ENCODE results near the gene PP2D1.

Gene PP2D1

GRCh38 chr3:20051123-20051806 is 39.2 kb upstream of the PP2D1 start:
- Histone ChIP-seq H3K4me2 (ENCODE audit: low read depth, low read length, poor library complexity, severe bottlenecking) (no peak overlapping the region), H3K9me2 (replicated peaks; ENCODE audit: insufficient read depth, low read length) (no peaks in the 10 kb centered on the region), H3K9me3 (ENCODE audit: insufficient read depth, low read length) (no peaks in the 10 kb centered on the region), H3F3A (ENCODE audit: insufficient read depth) (peaks cover 39% of the 10 kb centered on the region), H3K4me3 (ENCODE audit: insufficient read depth, low read length, poor library complexity, severe bottlenecking) (no peak overlapping the region), H3K27ac (ENCODE audit: low read depth, low read length) (no peak overlapping the region), H3K79me2 (ENCODE audit: insufficient read depth, low read length) (peaks cover 91% of the 10 kb centered on the region), H2AFZ (ENCODE audit: low read depth, low read length, severe bottlenecking) (no peak overlapping the region), H3K9ac (ENCODE audit: low read length) (no peak overlapping the region), H4K20me1 (ENCODE audit: low read depth, low read length) (no peaks in the 10 kb centered on the region), H3K27me3 (ENCODE audit: low read length) (no peaks in the 10 kb centered on the region), H3K36me3 (ENCODE audit: low read length) (no peaks in the 10 kb centered on the region)
- TF ChIP-seq EZH2phosphoT487 (conservative IDR thresholded peaks at IDR 0.05; ENCODE audit: low read length), result no peak
- TF ChIP-seq CTCF (IDR thresholded peaks at IDR 0.05; ENCODE audit: insufficient read depth, low read length, poor library complexity, severe bottlenecking), result no peak

GRCh38 chr3:20047976-20048883 is 36.2 kb upstream of the PP2D1 start:
- H3K4me2 ChIP-seq (ENCODE audit: low read depth, low read length, poor library complexity, severe bottlenecking), result peak overlapping the region; percentile 79
- H2AFZ ChIP-seq (ENCODE audit: low read depth, low read length, severe bottlenecking), result peak overlapping the region; percentile 5
- peak overlapping the region; percentile 51 for H3K4me3 ChIP-seq (ENCODE audit: insufficient read depth, low read length, poor library complexity, severe bottlenecking)
- H3K9me3 ChIP-seq (ENCODE audit: insufficient read depth, low read length), result no peaks in the 10 kb centered on the region
- H3K9ac ChIP-seq (ENCODE audit: low read length), result peak overlapping the region; percentile 44
- peaks cover 32% of the 10 kb centered on the region for H3F3A ChIP-seq (ENCODE audit: insufficient read depth)
- TF ChIP-seq EZH2phosphoT487 (conservative IDR thresholded peaks at IDR 0.05; ENCODE audit: low read length) (no peak), CTCF (IDR thresholded peaks at IDR 0.05; ENCODE audit: insufficient read depth, low read length, poor library complexity, severe bottlenecking) (no peak)
- H3K27ac ChIP-seq (ENCODE audit: low read depth, low read length), result peak overlapping the region; percentile 79
- no peaks in the 10 kb centered on the region for H4K20me1 ChIP-seq (ENCODE audit: low read depth, low read length)
- H3K9me2 ChIP-seq (replicated peaks; ENCODE audit: insufficient read depth, low read length), result no peaks in the 10 kb centered on the region
- H3K36me3 ChIP-seq (ENCODE audit: low read length), result no peaks in the 10 kb centered on the region
- H3K79me2 ChIP-seq (ENCODE audit: insufficient read depth, low read length), result peaks cover 93% of the 10 kb centered on the region
- H3K27me3 ChIP-seq (ENCODE audit: low read length), result no peaks in the 10 kb centered on the region

GRCh38 chr3:20047341-20047779 is 35.3 kb upstream of the PP2D1 start:
- H3K36me3 ChIP-seq (ENCODE audit: low read length), result no peaks in the 10 kb centered on the region
- no peaks in the 10 kb centered on the region for H4K20me1 ChIP-seq (ENCODE audit: low read depth, low read length)
- H3K79me2 ChIP-seq (ENCODE audit: insufficient read depth, low read length), result peaks cover 94% of the 10 kb centered on the region
- H3F3A ChIP-seq (ENCODE audit: insufficient read depth), result peaks cover 32% of the 10 kb centered on the region
- H3K27me3 ChIP-seq (ENCODE audit: low read length), result no peaks in the 10 kb centered on the region
- peak overlapping the region; percentile 44 for H3K9ac ChIP-seq (ENCODE audit: low read length)
- TF ChIP-seq EZH2phosphoT487 (conservative IDR thresholded peaks at IDR 0.05; ENCODE audit: low read length) (no peak), CTCF (IDR thresholded peaks at IDR 0.05; ENCODE audit: insufficient read depth, low read length, poor library complexity, severe bottlenecking) (no peak)
- H3K27ac ChIP-seq (ENCODE audit: low read depth, low read length), result peak overlapping the region; percentile 79
- peak overlapping the region; percentile 51 for H3K4me3 ChIP-seq (ENCODE audit: insufficient read depth, low read length, poor library complexity, severe bottlenecking)
- no peaks in the 10 kb centered on the region for H3K9me3 ChIP-seq (ENCODE audit: insufficient read depth, low read length)
- no peaks in the 10 kb centered on the region for H3K9me2 ChIP-seq (replicated peaks; ENCODE audit: insufficient read depth, low read length)
- peak overlapping the region; percentile 79 for H3K4me2 ChIP-seq (ENCODE audit: low read depth, low read length, poor library complexity, severe bottlenecking)
- no peak overlapping the region for H2AFZ ChIP-seq (ENCODE audit: low read depth, low read length, severe bottlenecking)
